HG03175 (cell line): ENCODE results near the gene CTXND2.
A peak's percentile ranks its signal among the peaks of the same experiment; 100 is the strongest.
"Not testable (repeated sequence)": the region's sequence is repeated elsewhere in the genome, so short reads cannot be mapped to it uniquely, and the experiment has no call there.

Experiments used
- ATAC-seq: cut with Tn5 transposase; IDR thresholded peaks from one replicate; pipeline ENCODE4 v1.9.1; 2021; ENCODE audit warnings: mild to moderate bottlenecking, moderate library complexity; ENCODE audit not compliant: unreplicated experiment

Gene CTXND2

GRCh38 chr1:150887018-150887417 is at the start of gene CTXND2:
TSS of gene CTXND2 (plus strand) at chr1:150887136. CDS start at chr1:150912315, 25,179 bp downstream.
- ATAC-seq = no peak

GRCh38 chr1:150840850-150841249 is 46.1 kb upstream of the CTXND2 start:
- not testable (repeated sequence) for ATAC-seq

GRCh38 chr1:150841626-150842025 is 45.3 kb upstream of the CTXND2 start:
- no peak for ATAC-seq

GRCh38 chr1:150842343-150842742 is 44.6 kb upstream of the CTXND2 start:
- no peak for ATAC-seq

GRCh38 chr1:150842964-150843363 is 44.0 kb upstream of the CTXND2 start:
- ATAC-seq = no peak

- no peak for ATAC-seq
Observed at GRCh38 chr1:150843474-150843873, 43.5 kb upstream of the CTXND2 start.

- no peak for ATAC-seq
Observed at GRCh38 chr1:150846473-150847146, 40.3 kb upstream of the CTXND2 start.

- not testable (repeated sequence) for ATAC-seq
Observed at GRCh38 chr1:150850801-150851362, 36.1 kb upstream of the CTXND2 start.

- ATAC-seq = not testable (repeated sequence)
Observed at GRCh38 chr1:150852734-150853133, 34.2 kb upstream of the CTXND2 start.

GRCh38 chr1:150863724-150864123 is 23.2 kb upstream of the CTXND2 start:
- ATAC-seq = no peak

GRCh38 chr1:150864200-150864599 is 22.7 kb upstream of the CTXND2 start:
- ATAC-seq = not testable (repeated sequence)

- no peak for ATAC-seq
Observed at GRCh38 chr1:150869683-150870082, 17.3 kb upstream of the CTXND2 start.

GRCh38 chr1:150872572-150872971 is 14.4 kb upstream of the CTXND2 start:
- no peak for ATAC-seq

- no peak for ATAC-seq
Observed at GRCh38 chr1:150873521-150873920, 13.4 kb upstream of the CTXND2 start.

GRCh38 chr1:150874455-150875196 is 12.3 kb upstream of the CTXND2 start:
- no peak for ATAC-seq

GRCh38 chr1:150875197-150876118 is 11.5 kb upstream of the CTXND2 start:
- no peak for ATAC-seq

GRCh38 chr1:150876119-150876454 is 10.8 kb upstream of the CTXND2 start:
- ATAC-seq = peak; percentile 21

- not testable (repeated sequence) for ATAC-seq
Observed at GRCh38 chr1:150878931-150879330, 8.0 kb upstream of the CTXND2 start.

GRCh38 chr1:150881331-150882070 is 5.4 kb upstream of the CTXND2 start:
- ATAC-seq = no peak

- not testable (repeated sequence) for ATAC-seq
Observed at GRCh38 chr1:150883121-150883520, 3.8 kb upstream of the CTXND2 start.
